GM18517 (cell line): ENCODE results near the gene LMF1.

Source experiments
- ATAC-seq: cut with Tn5 transposase; IDR thresholded peaks from one replicate; pipeline ENCODE4 v1.9.1; 2021; ENCODE audit warnings: mild to moderate bottlenecking, moderate library complexity; ENCODE audit not compliant: unreplicated experiment

The LMF1 gene

GRCh38 chr16:931626-932500, 38.9 kb downstream of the LMF1 start:
- no peak for ATAC-seq

- no peak for ATAC-seq
Measured at GRCh38 chr16:931171-931570, 39.6 kb downstream of the LMF1 start.

- no peak for ATAC-seq
Measured at GRCh38 chr16:930511-930910, 40.3 kb downstream of the LMF1 start.

GRCh38 chr16:930076-930475, 40.7 kb downstream of the LMF1 start:
- ATAC-seq = no peak

- no peak for ATAC-seq
Measured at GRCh38 chr16:929227-930073, 41.3 kb downstream of the LMF1 start.

- ATAC-seq = no peak
Measured at GRCh38 chr16:928526-928925, 42.3 kb downstream of the LMF1 start.

GRCh38 chr16:927931-928330, 42.9 kb downstream of the LMF1 start:
- no peak for ATAC-seq

- no peak for ATAC-seq
Measured at GRCh38 chr16:927406-927805, 43.4 kb downstream of the LMF1 start.

- ATAC-seq = no peak
Measured at GRCh38 chr16:926715-927114, 44.1 kb downstream of the LMF1 start.

GRCh38 chr16:924806-925205, 46.0 kb downstream of the LMF1 start:
- ATAC-seq = no peak

- no peak for ATAC-seq
Measured at GRCh38 chr16:924063-924462, 46.7 kb downstream of the LMF1 start.

- ATAC-seq = no peak
Measured at GRCh38 chr16:923184-923583, 47.6 kb downstream of the LMF1 start.

GRCh38 chr16:922051-922450, 48.7 kb downstream of the LMF1 start:
- ATAC-seq = no peak

- no peak for ATAC-seq
Measured at GRCh38 chr16:921321-921905, 49.4 kb downstream of the LMF1 start.

GRCh38 chr16:920717-921116, 50.1 kb downstream of the LMF1 start:
- ATAC-seq = no peak

- no peak for ATAC-seq
Measured at GRCh38 chr16:920051-920681, 50.6 kb downstream of the LMF1 start.

- no peak for ATAC-seq
Measured at GRCh38 chr16:919658-920050, 51.1 kb downstream of the LMF1 start.

GRCh38 chr16:918741-919657, 51.8 kb downstream of the LMF1 start:
- no peak for ATAC-seq

- no peak for ATAC-seq
Measured at GRCh38 chr16:918068-918467, 52.7 kb downstream of the LMF1 start.

- no peak for ATAC-seq
Measured at GRCh38 chr16:917591-918061, 53.2 kb downstream of the LMF1 start.
